Gastrocnemius medialis (tissue), 4 donors: Measurements from ENCODE around the gene ABR. TPM values are rescaled to one million over a fixed set of nuclear protein-coding genes. Genes with fewer than 3 reads are reported as not detected.

Experiments used
- ATAC-seq, 2 donors: fragments of 150-250 bp; one replicate each; pipeline ENCODE4 v1.9.1; 2016
- DNase-seq, 2 donors: peaks; one replicate each; pipeline ENCODE4 v3.0.0-alpha.2; 2019
- H3K27ac ChIP-seq, 4 donors: fragments of 200-600 bp; sonication (generic); 1 replicate in 1 of 4; 2 replicates in 3 of 4; pipeline ENCODE4 v1.5.1; 2016 to 2018; ENCODE audit warnings: mild to moderate bottlenecking in 2 of 4, moderate library complexity in 1 of 4
- H3K27me3 ChIP-seq, 3 donors: fragments of 200-600 bp; sonication (generic) in 2 of 3; 1 replicate in 1 of 3; 2 replicates in 2 of 3; pipeline versions ENCODE4 v1.5.1 to v1.6.0; 2016 to 2019; ENCODE audit warnings: mild to moderate bottlenecking in 1 of 3, moderate library complexity in 1 of 3
- H3K36me3 ChIP-seq, 2 donors: fragments of 200-600 bp; sonication (generic) in 1 of 2; one replicate each; pipeline ENCODE4 v1.5.1; 2017 to 2018
- H3K4me1 ChIP-seq, 2 donors: fragments of 200-600 bp; sonication (generic) in 1 of 2; one replicate each; pipeline ENCODE4 v1.5.1; 2016 to 2017; ENCODE audit warnings: mild to moderate bottlenecking in 2 of 2
- H3K4me3 ChIP-seq, 4 donors: fragments of 200-600 bp; sonication (generic) in 3 of 4; 1 replicate in 1 of 4; 2 replicates in 3 of 4; pipeline ENCODE4 v1.5.1; 2016 to 2019; ENCODE audit warnings: mild to moderate bottlenecking in 2 of 4
- H3K9me3 ChIP-seq, 3 donors: fragments of 200-600 bp; sonication (generic) in 2 of 3; 1 replicate in 1 of 3; 2 replicates in 2 of 3; pipeline ENCODE4 v1.5.1; 2016 to 2019
- POLR2A ChIP-seq, 2 donors: fragments of 450-650 bp; IDR thresholded peaks; one replicate each; pipeline ENCODE4 v1.6.1; 2017; ENCODE audit warnings: antibody characterized with exemption in 2 of 2, mild to moderate bottlenecking in 2 of 2, moderate library complexity in 2 of 2
- in situ Hi-C, 4 donors: fragments of 200-750 bp; cut with MboI; loops; one replicate each; pipeline versions ENCODE4 v1.15.0 to v1.8.0; 2017; ENCODE audit warnings: low sequenced_read_pairs in 4 of 4
- intact Hi-C: fragments of 100-400 bp; cut with DNase I; formaldehyde crosslinking; loops from one replicate; pipeline ENCODE4 v1.15.1; 2023; ENCODE audit warnings: low total_unique reads
- total RNA-seq, 4 donors: library from RNA; depleted of rRNA; stranded (reverse); fragments of >200 nt; gene quantifications; one replicate each; pipeline versions ENCODE4 v1.1.0 to v1.2.3, GENCODE V29; 2016
- TF ChIP-seq, protein P1 (sequence below), 5 experiments: fragments of 450-650 bp in 3 of 5; fragments of 200-600 bp in 2 of 5; sonication (generic) in 2 of 5; IDR thresholded peaks in 4 of 5; conservative IDR thresholded peaks in 1 of 5; 1 replicate in 4 of 5; 2 replicates in 1 of 5; pipeline ENCODE4 v1.5.1; 2016 to 2019; ENCODE audit warnings: antibody characterized with exemption in 5 of 5, mild to moderate bottlenecking in 3 of 5, moderate library complexity in 3 of 5

The ABR gene
- total RNA-seq, 4 donors from 2014 or later = 9.7 to 15.4 (median 12.8) TPM

DNA sequence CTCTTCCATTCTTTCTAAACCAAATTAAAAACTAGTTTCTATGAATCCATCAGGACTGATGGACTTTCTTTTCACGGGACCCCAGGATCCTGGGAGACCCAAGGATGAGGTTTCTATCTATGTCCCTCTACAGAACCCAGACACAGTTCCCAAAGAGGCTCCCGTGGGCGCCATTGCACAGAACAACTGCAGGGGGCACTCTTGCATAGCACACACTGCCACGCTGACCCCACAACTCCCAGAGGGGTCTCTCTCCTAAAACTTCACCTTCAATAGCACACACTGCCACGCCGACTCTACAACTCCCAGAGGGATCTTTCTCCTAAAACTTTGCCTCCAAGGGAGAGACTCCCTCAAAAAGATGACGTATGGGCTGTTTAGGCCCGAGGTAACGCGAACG lies 9.0 kb downstream of the ABR start:
- ATAC-seq = no peak
- intact Hi-C loops = no loop called here

DNA sequence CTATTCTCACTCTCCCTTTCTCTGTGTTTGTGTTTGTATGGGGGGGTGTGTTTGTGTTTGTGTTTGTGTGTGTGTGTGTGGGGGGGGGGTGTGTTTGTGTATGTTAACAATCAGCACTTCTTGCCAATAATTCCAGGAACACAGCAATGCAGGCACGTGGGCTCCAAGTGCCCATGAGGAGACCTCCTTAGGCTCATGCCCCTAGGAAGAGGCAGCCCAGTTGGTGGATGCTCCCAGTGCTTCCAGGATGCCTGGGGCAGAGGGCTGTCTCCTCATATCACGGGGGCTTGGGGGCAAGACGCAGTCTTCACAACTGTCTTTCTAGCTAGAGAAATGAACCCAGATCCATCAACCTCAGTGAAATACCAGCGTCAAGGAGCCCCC lies 9.9 kb downstream of the ABR start:
- Histone ChIP-seq H3K36me3 (no peaks in the 10 kb centered on the region), H3K27ac (no peak overlapping the region), H3K9me3 (no peaks in the 10 kb centered on the region), H3K4me1 (peaks cover 0 to 3% of the 10 kb centered on the region in 2 donors), H3K27me3 (peaks cover 0 to 9% (median 0%) of the 10 kb centered on the region in 3 donors), H3K4me3 (no peak overlapping the region)
- in situ Hi-C loops = no loop called here
- intact Hi-C loops = no loop called here
- DNase-seq (no peak), ATAC-seq (no peak)
- TF ChIP-seq POLR2A (IDR thresholded peaks at IDR 0.05) = no peak
- TF ChIP-seq, protein P1, sequence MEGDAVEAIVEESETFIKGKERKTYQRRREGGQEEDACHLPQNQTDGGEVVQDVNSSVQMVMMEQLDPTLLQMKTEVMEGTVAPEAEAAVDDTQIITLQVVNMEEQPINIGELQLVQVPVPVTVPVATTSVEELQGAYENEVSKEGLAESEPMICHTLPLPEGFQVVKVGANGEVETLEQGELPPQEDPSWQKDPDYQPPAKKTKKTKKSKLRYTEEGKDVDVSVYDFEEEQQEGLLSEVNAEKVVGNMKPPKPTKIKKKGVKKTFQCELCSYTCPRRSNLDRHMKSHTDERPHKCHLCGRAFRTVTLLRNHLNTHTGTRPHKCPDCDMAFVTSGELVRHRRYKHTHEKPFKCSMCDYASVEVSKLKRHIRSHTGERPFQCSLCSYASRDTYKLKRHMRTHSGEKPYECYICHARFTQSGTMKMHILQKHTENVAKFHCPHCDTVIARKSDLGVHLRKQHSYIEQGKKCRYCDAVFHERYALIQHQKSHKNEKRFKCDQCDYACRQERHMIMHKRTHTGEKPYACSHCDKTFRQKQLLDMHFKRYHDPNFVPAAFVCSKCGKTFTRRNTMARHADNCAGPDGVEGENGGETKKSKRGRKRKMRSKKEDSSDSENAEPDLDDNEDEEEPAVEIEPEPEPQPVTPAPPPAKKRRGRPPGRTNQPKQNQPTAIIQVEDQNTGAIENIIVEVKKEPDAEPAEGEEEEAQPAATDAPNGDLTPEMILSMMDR (IDR thresholded peaks at IDR 0.05 in 4 of 5, conservative IDR thresholded peaks at IDR 0.05 in 1 of 5) = no peak

More for the DNA sequence above, 9.0 kb downstream of the ABR start:
- in situ Hi-C loops = no loop called here
- TF ChIP-seq, protein P1 (IDR thresholded peaks at IDR 0.05 in 4 of 5, conservative IDR thresholded peaks at IDR 0.05 in 1 of 5) = no peak
- no peak for TF ChIP-seq POLR2A (IDR thresholded peaks at IDR 0.05)
- H3K4me3 ChIP-seq = no peak overlapping the region
- no peaks in the 10 kb centered on the region for H3K9me3 ChIP-seq
- no peaks in the 10 kb centered on the region for H3K36me3 ChIP-seq
- peaks cover 0 to 3% of the 10 kb centered on the region in 2 donors for H3K4me1 ChIP-seq
- H3K27me3 ChIP-seq = peaks cover 0 to 9% (median 0%) of the 10 kb centered on the region in 3 donors
- H3K27ac ChIP-seq = no peak overlapping the region
- DNase-seq = no peak

DNA sequence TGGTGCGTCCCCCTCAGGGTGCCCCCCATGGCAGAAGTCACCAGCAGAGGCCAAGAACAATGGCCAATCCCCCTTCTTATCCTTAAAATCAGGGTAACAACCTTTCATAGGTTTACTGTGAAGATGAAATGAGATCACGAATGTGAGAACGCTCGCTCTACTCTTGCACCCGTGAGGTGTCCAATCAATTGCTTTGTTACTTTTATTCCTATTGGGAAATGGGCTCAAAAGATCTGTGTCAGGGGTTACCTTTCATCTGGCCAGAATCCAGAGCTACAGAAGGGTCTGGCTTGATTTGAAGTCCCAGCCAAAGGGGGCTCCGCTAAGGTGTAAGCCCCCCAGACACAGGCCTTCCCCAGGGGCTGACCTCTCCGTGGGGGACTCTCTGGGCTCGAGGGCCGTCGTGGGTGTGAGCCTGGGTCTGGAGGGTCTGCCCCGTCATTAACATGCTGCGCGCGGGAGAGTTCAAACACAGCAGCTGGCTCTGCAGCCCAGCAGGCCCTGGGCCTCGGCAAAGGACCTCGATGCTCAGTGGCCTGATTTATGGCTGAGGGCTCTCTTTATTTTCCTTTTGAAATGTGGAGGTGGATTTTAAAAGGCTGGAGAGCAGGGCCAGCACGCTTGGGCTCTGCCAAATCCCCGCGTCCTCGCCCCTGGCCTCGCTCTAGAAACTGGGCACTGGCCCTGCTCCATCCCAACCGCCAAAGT lies 10.4 kb downstream of the ABR start:
- intact Hi-C loops = no loop called here
- in situ Hi-C loops = no loop called here
- Histone ChIP-seq H3K27ac (no peak overlapping the region), H3K4me1 (peaks cover 0 to 3% of the 10 kb centered on the region in 2 donors), H3K36me3 (no peaks in the 10 kb centered on the region), H3K4me3 (no peak overlapping the region), H3K27me3 (peaks cover 0 to 9% (median 0%) of the 10 kb centered on the region in 3 donors), H3K9me3 (no peaks in the 10 kb centered on the region)
- DNase-seq (no peak), ATAC-seq (no peak)
- TF ChIP-seq POLR2A (IDR thresholded peaks at IDR 0.05) = no peak
- TF ChIP-seq, protein P1 (IDR thresholded peaks at IDR 0.05 in 4 of 5, conservative IDR thresholded peaks at IDR 0.05 in 1 of 5) = no peak

DNA sequence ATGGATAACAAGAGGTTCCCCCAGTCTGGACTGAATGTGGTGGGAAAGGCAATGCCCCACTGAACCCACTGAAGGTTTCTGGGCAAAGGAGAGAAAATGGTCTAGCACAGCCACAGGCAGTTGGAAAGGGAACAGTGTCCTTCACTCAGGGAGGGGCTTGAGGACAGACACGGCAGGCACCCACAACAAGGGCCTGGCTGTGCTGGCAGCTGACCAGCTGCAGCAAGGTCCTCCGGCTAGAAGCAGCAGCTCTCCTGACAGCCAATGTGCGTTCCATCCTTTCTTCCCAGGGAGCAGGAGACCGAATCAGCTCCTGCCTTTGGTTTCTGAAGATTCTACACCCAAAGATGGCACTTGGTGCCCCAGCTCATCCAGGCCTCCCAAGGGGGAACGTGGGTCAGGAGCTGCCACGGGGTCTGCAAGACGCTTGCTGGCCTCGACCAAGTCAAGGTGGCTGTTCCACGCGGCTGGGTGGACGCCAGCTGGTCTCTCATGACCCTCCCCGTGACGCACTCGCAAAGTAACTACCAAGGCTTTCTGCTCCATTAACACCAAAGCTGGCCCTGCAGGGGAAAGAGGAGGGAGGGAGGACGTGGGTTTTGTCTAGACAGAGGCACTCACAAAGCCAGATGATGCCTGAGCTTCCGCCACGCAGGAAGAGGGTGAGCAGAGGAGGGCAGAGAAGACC lies 11.1 kb downstream of the ABR start:
- peaks cover 0 to 9% (median 0%) of the 10 kb centered on the region in 3 donors for H3K27me3 ChIP-seq
- intact Hi-C loops (no loop called here), in situ Hi-C loops (no loop called here)
- H3K36me3 ChIP-seq = no peaks in the 10 kb centered on the region
- no peak overlapping the region for H3K4me3 ChIP-seq
- H3K9me3 ChIP-seq = no peaks in the 10 kb centered on the region
- DNase-seq (no peak), ATAC-seq (no peak)
- H3K27ac ChIP-seq = no peak overlapping the region
- TF ChIP-seq, protein P1 (IDR thresholded peaks at IDR 0.05 in 4 of 5, conservative IDR thresholded peaks at IDR 0.05 in 1 of 5) = no peak
- no peak for TF ChIP-seq POLR2A (IDR thresholded peaks at IDR 0.05)
- H3K4me1 ChIP-seq = peaks cover 0 to 3% of the 10 kb centered on the region in 2 donors
